ENCODE measurements around the gene PGBD1. TPM values are rescaled to one million over a fixed set of nuclear protein-coding genes. Genes with fewer than 3 reads are reported as not detected.
A peak's percentile ranks its signal among the peaks of the same experiment; 100 is the strongest.

The PGBD1 gene
- total and polyA plus RNA-seq, 12 donors = 1.1 to 7.9 (median 3.2) TPM

DNA sequence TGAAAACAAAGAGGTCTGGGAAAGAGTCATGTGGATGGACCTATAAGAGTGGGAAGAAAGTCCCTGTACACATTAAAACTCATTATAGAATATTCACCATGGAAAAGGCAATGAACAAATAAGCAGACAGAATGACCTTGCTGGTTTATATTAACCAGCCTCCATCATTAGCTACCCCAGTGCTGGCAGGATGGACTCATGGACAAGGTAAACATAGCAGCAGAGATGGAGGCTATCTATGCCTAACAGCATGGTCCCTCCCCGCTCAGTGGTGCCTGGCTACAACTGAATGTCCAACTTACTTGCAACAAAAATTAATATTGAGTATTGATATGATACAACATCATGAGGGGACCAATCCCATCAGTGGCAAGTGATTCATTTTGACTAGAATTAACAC lies 63.8 kb downstream of the PGBD1 start:
- H3K27me3 ChIP-seq = no peaks in the 10 kb centered on the region
- H3K9me3 ChIP-seq (replicated peaks in 1 of 3) = no peaks in the 10 kb centered on the region
- no peak overlapping the region for H3K4me3 ChIP-seq
- H3K36me3 ChIP-seq (replicated peaks in 1 of 2) = no peaks in the 10 kb centered on the region
- H3K4me1 ChIP-seq (replicated peaks in 1 of 2) = peaks cover 0 to under 1% of the 10 kb centered on the region in 2 donors
- TF ChIP-seq POLR2A (IDR thresholded peaks at IDR 0.05) = no peak
- TF ChIP-seq CTCF (IDR thresholded peaks at IDR 0.05) = no peak
- no peak overlapping the region for H3K27ac ChIP-seq
- WGBS, 4 donors = 80 to 94% (median 86%) methylated on average over 1 of the region's 1 CpG
- no peak for DNase-seq
- intact Hi-C loops (cut with DNase I) = no loop called here

DNA sequence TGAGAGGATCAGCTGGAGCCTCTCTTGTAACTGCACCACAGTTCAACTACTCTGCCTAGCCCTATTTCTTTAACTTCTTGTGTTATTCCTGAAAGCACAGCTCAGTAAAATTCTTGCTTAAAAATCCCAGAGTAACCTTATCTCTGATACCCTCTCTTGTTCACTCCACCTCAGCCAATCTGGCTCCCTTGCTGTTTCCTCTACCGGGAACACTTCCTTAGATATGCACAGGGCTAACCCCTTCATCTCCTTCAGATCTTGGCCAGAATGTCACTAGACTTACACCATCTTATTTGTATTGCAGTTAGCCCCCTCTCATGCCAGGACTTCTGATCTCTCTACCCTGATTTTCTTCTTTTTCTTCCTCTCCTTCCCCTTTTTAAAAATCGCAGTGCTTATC lies 65.7 kb downstream of the PGBD1 start:
- Histone ChIP-seq H3K9me3 (replicated peaks in 1 of 3) (no peaks in the 10 kb centered on the region), H3K4me3 (no peak overlapping the region), H3K4me1 (replicated peaks in 1 of 2) (peaks cover 4 to 14% of the 10 kb centered on the region in 2 donors), H3K27me3 (no peaks in the 10 kb centered on the region), H3K27ac (no peak overlapping the region), H3K36me3 (replicated peaks in 1 of 2) (no peaks in the 10 kb centered on the region)
- WGBS, 4 donors = 28 to 35% (median 29%) methylated on average over 2 of the region's 2 CpGs
- intact Hi-C loops (cut with DNase I) = no loop called here
- DNase-seq = no peak
- TF ChIP-seq POLR2A (IDR thresholded peaks at IDR 0.05) = no peak
- no peak for TF ChIP-seq CTCF (IDR thresholded peaks at IDR 0.05)

- H3K27me3 ChIP-seq = no peaks in the 10 kb centered on the region
- no peaks in the 10 kb centered on the region for H3K9me3 ChIP-seq (replicated peaks in 1 of 3)
- no peak for DNase-seq
- intact Hi-C loops (cut with DNase I) = no loop called here
- H3K4me3 ChIP-seq = peak overlapping the region in 3 of 4 donors; percentile 44 to 71 (median 65)
- peak overlapping the region in 4 of 5 donors; percentile 57 to 82 (median 68) for H3K27ac ChIP-seq
- H3K36me3 ChIP-seq (replicated peaks in 1 of 2) = no peaks in the 10 kb centered on the region
- TF ChIP-seq POLR2A (IDR thresholded peaks at IDR 0.05) = no peak
- no peak for TF ChIP-seq CTCF (IDR thresholded peaks at IDR 0.05)
- 0 to 2% (median 2%) methylated on average over 9 of the region's 9 CpGs for WGBS, 4 donors
- H3K4me1 ChIP-seq (replicated peaks in 1 of 2) = peaks cover 4 to 14% of the 10 kb centered on the region in 2 donors
Observed at GRCh38 chr6:28349344-28349891, 68.0 kb downstream of the PGBD1 start.

GRCh38 chr6:28349892-28350737 lies 68.7 kb downstream of the PGBD1 start, which contains the start of gene ZKSCAN3:
Gene ZKSCAN3 (plus strand): TSS chr6:28349947. CDS start chr6:28359587, 9,640 bp downstream.
- H3K36me3 ChIP-seq (replicated peaks in 1 of 2) = no peaks in the 10 kb centered on the region
- 1% methylated on average over 20 to 30 of the region's 30 CpGs for WGBS, 4 donors
- no peaks in the 10 kb centered on the region for H3K27me3 ChIP-seq
- H3K4me3 ChIP-seq = peak within 1 kb of the TSS; percentile 44 to 71 (median 64)
- peak within 1 kb of the TSS in 4 of 5 donors; percentile 57 to 82 (median 68) for H3K27ac ChIP-seq
- H3K9me3 ChIP-seq (replicated peaks in 1 of 3) = no peaks in the 10 kb centered on the region
- peak; percentile 84 to 93 (median 88) for DNase-seq
- peaks cover 4 to 17% of the 10 kb centered on the region in 2 donors for H3K4me1 ChIP-seq (replicated peaks in 1 of 2)
- TF ChIP-seq CTCF (IDR thresholded peaks at IDR 0.05) = no peak
- peak in 1 of 2 donors; percentile 59 for TF ChIP-seq POLR2A (IDR thresholded peaks at IDR 0.05)
- intact Hi-C loops (cut with DNase I) = loop anchor here (10.0 kb wide), 5 partner anchors 65 to 445 kb away; partner anchors contain the start of genes NKAPL (in 1 of the 2), PGBD1 (in 1 of the 2), ZKSCAN4 (in 1 of the 2) and ZNF165 (in 1 of the 2)
